GM18519 (cell line): Measurements from ENCODE around the gene IQCK.
A peak's percentile ranks its signal among the peaks of the same experiment; 100 is the strongest.
"Not testable (repeated sequence)": the region's sequence is repeated elsewhere in the genome, so short reads cannot be mapped to it uniquely, and the experiment has no call there.

Source experiments
- ATAC-seq: cut with Tn5 transposase; IDR thresholded peaks from one replicate; pipeline ENCODE4 v1.9.1; 2021; ENCODE audit warnings: mild to moderate bottlenecking, moderate library complexity; ENCODE audit not compliant: unreplicated experiment, low FRiP score

Gene IQCK, protein sequence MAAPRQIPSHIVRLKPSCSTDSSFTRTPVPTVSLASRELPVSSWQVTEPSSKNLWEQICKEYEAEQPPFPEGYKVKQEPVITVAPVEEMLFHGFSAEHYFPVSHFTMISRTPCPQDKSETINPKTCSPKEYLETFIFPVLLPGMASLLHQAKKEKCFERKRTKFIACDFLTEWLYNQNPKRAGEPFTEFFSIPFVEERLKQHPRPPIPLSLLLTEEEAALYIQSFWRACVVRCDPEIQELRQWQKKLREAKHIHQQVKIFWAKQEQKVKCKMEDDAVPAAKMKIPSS

DNA sequence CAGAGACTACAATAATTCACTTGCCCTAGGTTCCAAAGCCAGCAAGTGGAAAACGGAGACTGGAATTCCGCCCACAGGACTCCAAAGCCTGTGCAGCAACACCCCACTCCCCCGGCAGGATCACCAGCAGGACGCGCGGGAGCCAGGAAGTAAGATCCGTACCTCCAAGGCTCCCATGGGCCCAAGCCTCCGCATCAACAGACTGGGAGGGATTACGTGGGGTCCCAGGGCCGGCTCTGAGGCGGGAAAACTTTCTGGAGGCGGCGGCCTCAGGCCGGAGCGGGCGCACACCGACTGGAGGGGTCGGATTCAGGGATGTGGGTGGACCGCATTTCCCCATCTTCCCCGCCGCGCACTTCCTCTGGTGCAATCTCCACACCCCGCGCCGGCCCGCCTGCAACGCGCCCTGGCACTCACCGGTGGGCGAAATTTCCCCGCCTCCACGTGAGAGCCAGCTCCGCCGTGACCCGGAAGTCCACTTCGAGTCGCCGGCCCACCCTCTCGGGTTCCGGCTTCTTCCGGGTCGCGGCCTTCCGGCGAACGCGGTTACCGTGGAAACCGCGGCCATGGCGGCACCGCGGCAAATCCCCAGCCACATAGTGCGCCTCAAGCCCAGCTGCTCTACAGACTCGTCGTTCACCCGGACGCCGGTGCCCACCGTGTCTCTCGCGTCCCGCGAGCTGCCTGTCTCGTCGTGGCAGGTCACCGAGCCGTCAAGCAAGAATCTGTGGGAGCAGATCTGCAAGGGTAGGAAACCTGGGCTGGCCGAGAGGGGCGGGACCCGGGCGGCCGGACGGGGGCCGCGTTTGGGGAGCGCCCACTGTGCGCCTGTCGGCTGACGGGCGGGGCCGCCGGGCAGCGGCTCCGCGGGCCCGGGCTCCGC lies at the start of gene IQCK, which contains the start of gene KNOP1:
Gene IQCK, plus strand, starts transcription at position 531 of the 883 bp plus-strand sequence. Its CDS starts 36 bp downstream, at position 567.
Gene KNOP1, minus strand, starts transcription at position 487 of the 883 bp plus-strand sequence. CDS start 3,192 bp downstream, outside the sequence.
- ATAC-seq, result peak; percentile 89

DNA sequence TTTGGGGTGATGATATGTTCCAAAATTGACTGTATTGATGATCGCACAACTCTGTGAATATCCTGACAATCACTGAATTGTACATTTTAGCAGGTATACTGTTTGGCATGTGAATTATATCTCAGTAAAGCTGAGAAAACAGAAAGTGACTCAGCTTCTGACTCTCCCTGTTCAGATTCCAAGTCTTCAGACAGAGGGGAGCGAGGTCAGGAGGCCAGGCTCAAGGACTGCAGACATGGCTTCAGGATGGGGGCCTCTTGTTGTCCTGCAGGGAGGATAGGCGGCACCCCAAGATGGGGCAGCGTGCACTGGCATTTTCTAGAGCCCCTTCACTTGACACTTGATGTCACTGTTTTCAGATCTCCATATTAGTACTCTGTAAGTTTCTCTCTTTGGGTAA lies 45.7 kb upstream of the IQCK start:
- no peak for ATAC-seq

DNA sequence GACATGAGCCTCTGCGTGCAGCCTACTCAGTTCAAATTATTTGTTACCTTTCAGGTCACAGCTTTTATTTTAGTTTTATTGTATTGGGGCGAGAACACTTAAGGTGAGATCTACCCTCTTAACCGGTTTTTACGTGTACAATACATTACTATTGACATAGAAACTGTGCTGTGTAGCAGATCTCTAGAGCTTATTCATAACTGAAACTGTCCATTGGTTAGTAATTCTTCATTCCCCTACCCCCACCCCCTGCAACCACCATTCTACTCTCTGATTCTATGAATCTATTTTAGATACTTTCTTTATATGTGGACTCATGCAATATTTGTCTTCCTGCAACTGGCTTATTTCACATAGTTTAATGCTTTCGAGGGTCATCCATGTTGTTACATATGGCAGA lies 43.6 kb upstream of the IQCK start:
- ATAC-seq, result no peak

DNA sequence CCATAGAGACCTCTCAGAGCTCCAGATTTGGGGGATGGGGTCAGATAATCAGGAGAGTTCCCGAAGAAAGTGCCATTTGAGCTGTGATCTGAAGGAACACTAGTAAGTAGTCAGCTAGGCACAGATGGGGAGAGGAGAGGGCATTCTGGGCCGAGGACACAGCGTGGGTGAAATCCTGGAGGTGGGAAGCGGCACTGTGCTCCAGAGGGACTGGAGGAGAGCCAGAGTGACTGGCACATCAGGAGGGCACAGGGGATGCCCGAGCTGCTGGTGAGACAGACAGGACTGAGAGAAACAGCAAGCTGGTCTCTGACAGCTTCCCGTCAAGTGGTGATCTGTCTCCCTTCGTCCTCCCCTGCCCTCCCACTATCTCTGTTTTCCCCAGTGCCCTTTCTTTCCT lies 40.7 kb upstream of the IQCK start:
- ATAC-seq, result no peak

DNA sequence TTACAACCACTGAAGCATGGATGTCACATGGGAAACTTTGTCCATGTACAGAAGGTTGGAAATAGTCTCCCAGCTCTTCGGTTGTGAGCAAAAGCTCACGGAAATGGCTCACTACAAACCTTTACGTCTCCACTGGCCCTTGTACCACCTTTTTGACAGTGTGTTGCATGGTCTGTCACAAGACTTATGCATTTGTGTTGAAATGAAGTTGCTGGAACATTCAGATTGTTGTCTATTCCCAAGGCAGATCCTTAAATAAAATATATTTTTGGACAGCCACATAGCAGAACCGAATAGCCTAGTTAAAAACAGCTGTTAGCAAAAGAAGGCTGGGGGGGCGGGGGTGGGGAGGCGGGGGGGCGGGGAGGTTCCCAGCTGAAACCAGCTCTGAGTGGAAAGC lies 39.3 kb upstream of the IQCK start:
- no peak for ATAC-seq

DNA sequence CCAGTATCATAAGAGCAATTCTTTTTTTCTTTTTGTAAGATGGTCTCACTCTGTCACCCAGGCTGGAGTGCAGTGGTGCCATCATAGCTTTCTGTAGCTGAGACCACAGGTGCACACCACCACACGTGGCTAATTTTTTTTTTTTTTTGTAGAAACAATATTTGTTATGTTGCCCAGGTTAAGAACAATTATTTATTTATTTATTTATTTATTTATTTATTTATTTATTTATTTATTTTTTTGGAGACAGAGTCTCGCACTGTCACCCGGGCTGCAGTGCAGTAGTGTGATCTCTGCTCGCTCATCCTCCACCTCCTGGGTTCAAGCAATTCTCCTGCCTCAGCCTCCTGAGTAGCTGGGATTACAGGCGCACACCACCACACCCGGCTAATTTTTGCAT lies 38.8 kb upstream of the IQCK start:
- ATAC-seq, result not testable (repeated sequence)

DNA sequence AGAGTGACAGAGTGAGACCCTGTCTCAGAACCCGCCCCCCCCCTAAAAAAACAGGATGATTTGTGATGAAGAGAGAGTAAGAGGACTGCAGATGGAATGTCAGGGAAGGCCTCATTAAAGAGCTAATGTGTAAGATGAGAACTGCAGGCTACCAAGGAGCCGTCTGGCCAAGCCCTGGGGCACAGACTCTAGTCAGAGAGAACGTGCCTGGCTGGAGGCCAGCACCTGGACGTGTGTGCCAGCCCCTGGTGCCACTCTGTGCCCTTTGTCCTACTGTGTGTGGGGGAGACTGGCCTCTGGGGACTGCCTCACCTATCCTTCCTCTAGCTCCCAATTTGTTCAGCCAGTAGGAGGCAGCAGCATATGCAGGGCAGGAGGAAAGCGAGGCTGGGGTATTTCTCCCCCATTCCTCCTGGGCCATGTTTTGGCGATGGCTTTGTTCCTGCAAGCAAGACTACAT lies 37.2 kb upstream of the IQCK start:
- ATAC-seq, result no peak

DNA sequence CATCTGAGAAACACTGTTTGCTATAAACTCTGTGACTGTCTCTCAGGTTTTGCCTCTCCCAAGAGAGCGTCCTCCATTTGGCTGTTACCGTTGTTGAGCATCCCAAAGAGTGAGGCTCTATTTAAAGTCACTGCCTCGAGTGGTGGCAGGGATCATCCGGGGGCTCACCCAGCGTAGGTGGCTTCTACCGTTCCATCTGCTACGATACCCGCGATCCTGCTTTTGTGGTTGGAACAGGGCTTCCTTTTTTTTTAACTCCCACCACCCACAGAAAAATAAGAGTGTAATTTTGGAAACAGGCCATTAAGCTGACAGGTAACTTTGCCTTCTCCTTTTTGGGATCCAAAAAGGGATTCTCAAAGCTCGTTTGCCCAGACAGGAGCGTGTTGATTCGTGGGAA lies 36.4 kb upstream of the IQCK start:
- ATAC-seq, result no peak

DNA sequence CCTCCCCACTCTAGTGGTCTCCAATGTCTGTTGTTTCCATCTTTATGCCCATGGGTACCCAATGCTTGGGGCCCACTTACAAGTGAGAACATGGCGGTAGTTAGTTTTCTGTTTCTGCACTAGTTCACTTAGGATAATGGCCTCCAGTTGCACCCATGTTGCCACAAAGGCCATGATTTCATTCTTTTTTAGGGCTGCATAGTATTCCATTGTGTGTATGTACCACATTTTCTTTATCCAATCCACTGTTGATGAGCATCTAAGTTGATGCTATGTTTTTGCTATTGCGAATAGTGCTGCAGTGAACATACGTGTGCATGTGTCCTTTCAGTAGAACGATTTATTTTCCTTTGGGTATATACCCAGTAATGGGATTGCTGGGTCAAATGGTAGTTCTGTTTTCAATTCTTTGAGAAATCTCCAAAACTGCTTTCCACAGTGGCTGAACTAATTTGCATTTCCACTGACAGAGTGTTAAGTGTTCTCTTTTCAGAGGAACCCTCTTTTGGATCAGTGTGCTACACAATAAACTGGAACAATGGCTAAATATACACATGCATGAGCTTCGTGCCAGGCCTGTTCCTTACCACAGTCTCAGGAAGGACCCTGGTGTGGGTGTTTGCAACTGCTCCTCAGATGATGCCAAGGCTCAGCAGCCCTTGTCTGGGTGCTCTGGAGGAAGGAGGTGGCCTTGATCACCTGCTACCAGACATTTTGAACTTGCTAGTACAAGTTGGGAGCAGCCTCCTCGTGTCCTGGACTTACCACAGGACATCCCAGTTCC lies 34.4 kb upstream of the IQCK start:
- ATAC-seq, result no peak

DNA sequence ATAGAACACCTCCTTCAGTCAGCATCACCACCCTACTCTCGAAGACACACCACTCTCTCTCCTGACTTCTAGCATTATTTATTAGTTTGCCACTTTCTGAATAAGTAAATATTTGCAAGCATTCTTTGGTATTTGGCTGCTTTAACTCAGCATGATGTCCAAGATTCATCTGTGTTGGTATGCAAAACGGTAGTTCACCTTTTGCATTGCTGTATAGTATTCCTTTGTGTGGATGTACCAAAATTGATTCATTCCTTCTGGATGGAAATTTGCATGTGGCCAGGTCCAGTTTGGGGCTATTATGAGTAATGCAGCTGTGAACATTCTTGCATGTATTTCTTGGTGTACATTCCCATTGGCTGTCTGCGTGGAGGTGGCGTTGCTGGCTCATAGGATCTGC lies 32.9 kb upstream of the IQCK start:
- ATAC-seq, result no peak

DNA sequence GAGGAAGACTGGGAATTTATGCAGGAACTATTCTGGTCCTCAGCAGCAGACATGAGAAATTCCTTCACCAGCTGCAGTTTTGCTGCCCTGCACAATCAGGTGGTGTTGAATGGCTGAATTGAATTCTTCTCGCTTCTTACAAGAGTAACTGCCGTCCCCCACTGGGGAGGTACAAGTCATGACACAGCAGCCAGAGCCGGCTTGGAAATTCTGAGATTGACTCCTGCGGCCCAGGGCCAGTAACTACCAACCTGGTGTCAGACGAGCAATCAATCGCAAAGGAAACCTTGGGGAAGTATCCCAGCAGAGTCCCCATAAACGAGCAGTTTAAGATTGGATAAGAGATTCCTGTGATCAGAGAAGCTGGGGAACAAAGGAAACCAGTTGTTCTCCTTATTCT lies 30.8 kb upstream of the IQCK start:
- ATAC-seq, result no peak

DNA sequence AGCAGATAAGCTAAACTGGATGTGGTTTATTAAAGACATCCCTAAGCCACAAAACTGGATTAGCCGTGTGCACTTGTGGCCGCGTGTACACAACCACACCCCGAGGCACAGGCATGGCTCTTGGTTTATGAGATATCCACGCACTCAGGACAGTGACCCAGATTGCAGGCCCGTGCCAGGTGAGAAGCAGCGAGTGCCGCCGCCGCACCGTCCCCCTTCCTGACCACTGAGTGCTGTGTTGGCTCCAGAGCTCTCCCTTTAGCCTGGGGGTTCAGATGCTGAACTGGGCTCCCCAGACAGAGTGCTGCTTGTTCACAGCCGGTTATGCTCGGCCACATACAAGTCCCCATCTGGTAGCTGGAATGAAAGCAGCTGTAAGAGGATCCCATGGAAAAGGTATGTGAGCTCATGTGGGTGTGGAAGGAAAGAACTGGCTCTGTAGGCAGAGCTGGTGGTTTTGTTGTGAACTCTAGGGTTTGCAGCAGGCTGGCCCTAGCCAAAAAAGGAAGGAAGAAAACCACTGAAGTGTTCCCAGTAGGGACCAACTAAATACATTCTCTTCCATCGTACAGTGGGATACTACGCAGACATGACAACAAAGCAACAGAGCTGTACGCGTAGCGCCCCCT lies 29.6 kb upstream of the IQCK start:
- no peak for ATAC-seq

DNA sequence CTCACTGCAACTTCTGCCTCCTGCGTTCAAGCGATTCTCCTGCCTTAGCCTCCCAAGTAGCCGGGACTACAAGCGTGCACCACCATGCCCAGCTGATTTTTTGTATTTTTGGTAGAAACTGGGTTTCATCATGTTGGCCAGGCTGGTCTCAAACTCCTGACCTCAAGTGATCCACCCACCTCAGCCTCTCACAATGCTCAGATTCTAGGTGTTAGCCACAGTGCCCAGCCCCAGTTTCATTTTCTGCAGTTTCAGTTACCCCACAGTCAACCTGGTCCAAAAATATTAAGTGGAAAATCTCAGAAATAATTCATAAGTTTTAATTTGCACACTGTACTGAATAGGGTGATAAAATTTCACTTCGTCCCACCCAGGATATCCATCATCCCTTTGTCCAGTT lies 28.7 kb upstream of the IQCK start:
- no peak for ATAC-seq

DNA sequence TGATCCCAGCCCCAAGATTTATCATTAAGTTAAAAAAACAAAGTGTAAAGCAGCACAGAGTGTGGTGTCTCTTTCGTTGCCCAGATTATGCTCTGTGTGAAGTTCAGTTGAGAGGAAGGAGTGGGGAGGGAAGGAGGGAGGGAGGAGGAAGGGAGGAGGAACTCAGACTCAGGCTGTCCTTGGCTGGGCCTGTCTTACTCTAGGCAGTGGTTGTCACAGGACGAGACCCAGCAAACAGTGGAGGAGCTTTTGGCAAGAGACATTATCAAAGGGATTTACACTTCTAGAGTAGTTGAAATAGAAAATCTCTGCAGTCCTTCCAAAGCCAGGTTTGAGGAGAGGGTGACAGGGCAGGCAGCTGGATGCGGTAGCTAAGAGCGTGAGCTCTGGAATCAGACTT lies 27.9 kb upstream of the IQCK start:
- no peak for ATAC-seq

DNA sequence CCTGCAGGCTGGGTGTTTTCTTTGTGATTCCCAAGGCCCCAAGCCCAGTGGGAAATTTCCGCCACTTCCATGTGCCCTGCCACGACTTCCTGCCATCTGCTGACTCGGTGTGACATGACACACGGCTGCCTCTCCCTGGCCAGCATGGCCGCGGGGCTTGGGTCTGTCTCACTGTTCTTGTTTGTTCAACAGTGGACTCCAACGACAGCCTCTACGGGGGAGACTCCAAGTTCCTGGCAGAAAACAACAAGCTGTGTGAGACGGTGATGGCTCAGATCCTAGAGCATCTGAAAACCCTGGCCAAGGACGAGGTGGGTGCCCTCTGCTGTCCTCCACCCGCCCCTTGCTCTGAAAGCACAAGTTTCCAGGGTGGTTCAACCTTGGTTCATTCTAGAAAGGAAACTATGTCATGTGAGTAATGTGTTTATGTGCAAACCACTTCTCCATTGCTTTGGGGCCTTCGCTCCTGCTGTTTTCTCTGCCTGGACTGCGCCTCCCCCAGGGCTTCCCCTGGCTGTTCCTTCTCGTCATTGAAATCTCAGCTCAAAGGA lies 26.8 kb upstream of the IQCK start:
- no peak for ATAC-seq

DNA sequence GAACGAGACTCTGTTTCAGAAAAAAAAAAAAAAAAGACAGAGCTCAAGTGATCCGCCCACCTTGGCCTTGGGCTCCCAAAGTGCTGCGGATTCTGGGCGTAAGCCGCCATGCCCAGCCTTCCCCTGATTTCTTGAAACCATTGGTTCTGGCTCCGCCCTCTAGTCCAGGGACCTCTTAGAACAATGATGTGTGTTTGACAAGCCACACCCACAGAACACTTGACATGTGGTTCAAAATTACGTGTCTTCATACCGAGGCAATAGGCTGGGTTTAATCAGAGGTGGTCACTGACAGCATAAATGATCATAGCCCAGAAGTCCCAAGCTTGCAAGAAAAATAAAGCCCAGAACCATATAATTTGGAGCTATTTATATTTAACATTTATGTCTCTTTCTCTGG lies 23.1 kb upstream of the IQCK start:
- no peak for ATAC-seq

DNA sequence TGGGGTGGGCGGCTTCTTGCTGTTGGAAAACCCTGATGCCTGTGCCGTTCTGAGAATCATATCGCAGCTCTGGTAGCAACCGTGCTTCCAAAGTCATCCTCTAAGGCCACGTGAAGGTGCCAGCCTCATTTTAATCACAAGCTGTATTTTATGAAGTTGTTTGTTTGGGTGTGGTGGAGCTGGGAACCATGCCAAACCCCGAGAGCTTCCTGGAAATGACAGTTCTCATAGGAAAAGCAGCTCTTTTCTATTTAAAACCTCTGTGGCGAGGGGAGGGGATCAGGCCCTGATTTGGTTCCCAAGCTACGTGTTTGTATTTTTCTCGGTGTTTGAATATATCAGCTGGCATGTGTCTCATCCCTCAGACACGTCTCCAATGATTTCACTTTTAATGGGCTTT lies 21.7 kb upstream of the IQCK start:
- no peak for ATAC-seq

DNA sequence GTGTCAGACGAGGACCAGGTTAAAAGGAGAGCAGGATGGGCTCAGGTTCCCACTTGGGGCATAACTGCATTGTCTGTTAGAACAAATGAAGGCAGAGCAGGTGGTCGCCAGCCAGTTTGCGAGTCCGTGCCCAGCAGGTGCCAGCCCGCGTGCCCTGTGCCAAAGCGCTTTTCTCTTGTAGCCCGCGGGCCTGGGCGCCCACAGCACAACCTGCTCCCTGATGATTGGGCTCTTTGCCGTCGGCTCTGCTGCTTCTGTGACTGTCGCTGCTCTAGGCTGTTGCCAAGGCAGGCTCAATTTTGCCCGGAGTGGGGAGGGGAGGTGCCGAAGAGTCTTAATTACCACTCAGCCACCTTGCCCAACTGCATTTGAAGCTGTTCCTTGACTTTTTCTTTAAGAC lies 21.1 kb upstream of the IQCK start:
- ATAC-seq, result no peak

DNA sequence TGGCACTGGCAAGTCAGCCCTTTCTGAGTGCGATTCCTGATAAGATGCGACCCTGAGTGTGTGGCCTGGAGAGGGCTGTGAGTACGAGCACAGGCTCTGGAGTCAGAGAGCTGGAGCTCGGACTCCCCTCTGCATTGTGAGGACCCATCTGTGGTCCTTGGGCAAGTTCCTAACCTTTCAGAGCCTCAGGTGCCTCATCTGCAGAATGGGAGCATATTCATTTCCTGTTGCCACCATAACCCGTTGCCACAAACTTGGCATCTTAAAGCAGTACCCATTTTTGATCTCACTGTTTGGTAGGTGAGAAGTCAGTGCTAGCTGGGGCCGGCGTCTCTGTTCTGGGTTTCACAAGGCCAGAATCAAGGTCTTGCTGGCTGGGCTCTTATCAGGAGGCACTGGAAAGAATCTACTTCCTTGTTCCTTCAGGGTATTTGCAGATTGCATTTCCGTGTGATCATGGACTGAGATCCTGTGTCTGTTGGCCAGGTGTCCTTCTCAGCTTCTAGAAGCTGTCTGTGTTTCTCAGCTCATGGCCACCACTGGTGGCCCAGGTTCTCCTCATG lies 20.2 kb upstream of the IQCK start:
- no peak for ATAC-seq
